Measurements from ENCODE around the gene IL17RB. TPM values are rescaled to one million over a fixed set of nuclear protein-coding genes. Genes with fewer than 3 reads are reported as not detected.

The IL17RB gene
- total RNA-seq, 1 experiment from 2014 or later: 9.8 TPM

DNA sequence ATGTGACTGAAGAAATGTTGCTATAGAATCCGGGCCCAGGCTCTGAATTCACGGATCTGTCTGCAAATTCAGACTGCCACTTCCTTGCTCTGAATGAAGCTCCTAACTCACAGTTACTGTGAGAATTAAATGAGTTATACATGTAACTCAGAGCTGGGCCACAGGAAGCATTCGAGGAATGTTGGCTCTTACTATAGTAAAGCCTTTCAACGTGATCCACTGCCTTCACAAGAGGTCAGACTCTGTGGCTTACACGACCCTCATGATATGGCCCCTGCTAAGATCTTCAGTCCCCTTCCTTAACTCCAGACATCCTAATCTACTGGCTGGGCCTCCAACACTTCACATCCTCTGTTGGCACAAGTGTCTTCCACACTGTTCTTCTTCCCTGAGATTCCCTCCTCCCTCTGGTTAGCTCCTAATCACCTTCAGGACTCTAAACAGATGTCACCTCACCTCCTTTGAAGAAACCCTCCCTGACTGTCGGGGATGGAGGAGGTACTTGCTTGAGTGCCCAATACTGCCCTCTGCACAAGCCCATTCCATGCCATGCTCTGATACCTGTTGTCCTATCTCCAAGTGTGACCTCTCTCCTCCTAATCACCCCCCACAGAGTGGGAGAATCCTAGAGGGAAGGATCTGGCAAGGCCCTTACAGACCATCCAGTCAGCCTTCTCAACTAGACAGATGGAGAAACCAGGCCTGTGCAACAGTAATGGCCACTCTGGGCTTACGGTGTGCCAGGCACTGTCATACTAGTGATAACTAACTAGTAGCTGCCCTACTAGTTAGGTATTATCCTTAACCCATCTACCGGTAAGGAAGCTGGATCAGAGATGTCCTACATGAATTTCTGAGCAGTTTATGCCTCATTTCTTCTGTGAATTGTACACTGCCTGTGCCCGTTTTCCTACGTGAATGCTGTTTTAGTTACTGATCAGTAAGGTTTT lies 34.3 kb downstream of the IL17RB start:
- no peak overlapping the region for H3T11ph ChIP-seq (ENCODE audit: low read length)
- H4K91ac ChIP-seq (ENCODE audit: insufficient read length, low read depth, low read length): no peak overlapping the region
- peak overlapping the region; percentile 90 for H3K9ac ChIP-seq (ENCODE audit: extremely low read depth, insufficient read length, low read length)
- no peak overlapping the region for H3K27ac ChIP-seq (ENCODE audit: insufficient read length, low read depth, low read length)
- DNase-seq: no peak
- H3K23ac ChIP-seq (ENCODE audit: insufficient read length, low read depth, low read length): no peak overlapping the region
- no peak overlapping the region for H2AFZ ChIP-seq (ENCODE audit: low read length)
- H3K27me3 ChIP-seq (ENCODE audit: insufficient read depth, low read length): no peaks in the 10 kb centered on the region
- H3K4me2 ChIP-seq (ENCODE audit: insufficient read depth, insufficient read length, low read length): peak overlapping the region; percentile 86
- H4K5ac ChIP-seq (ENCODE audit: insufficient read length, low read depth, low read length): no peak overlapping the region
- H3K9me3 ChIP-seq (ENCODE audit: control insufficient read depth, low read depth, low read length): no peaks in the 10 kb centered on the region
- H3K4me1 ChIP-seq (ENCODE audit: insufficient read depth, low read length): peaks cover 5% of the 10 kb centered on the region; the same call in 1 of the 2 replicates
- H2AK5ac ChIP-seq (ENCODE audit: insufficient read length, low read length): no peak overlapping the region
- H3K79me2 ChIP-seq (ENCODE audit: insufficient read depth, low read length): no peaks in the 10 kb centered on the region
- H3K23me2 ChIP-seq (ENCODE audit: insufficient read length, low read depth, low read length, poor library complexity, severe bottlenecking): peaks cover 9% of the 10 kb centered on the region
- WGBS (ENCODE audit: extremely low coverage, insufficient read length, low lambda C conversion rate): no CpG with 5 or more reads among the region's 10 CpGs
- peaks cover 11 to 12% of the 10 kb centered on the region in 2 experiments for H3K4me1 Mint-ChIP-seq
- H3K79me1 ChIP-seq (ENCODE audit: insufficient read depth, low read depth, low read length, poor library complexity, severe bottlenecking): no peaks in the 10 kb centered on the region
- no peak overlapping the region for H3K14ac ChIP-seq (ENCODE audit: insufficient read depth, low read length)
- no peak overlapping the region for H2BK120ac ChIP-seq (ENCODE audit: low read depth, low read length, poor library complexity, severe bottlenecking)
- peak overlapping the region; percentile 22 to 87 (median 82); a peak in 6 of 7 replicates for H3K27ac Mint-ChIP-seq
- no peaks in the 10 kb centered on the region for H3K27me3 Mint-ChIP-seq (ENCODE audit: low read depth)
- peak overlapping the region; percentile 96 to 99 for H3K4me3 Mint-ChIP-seq
- H2BK20ac ChIP-seq (ENCODE audit: low read depth, low read length, poor library complexity, severe bottlenecking): no peak overlapping the region
- H3K36me3 Mint-ChIP-seq (ENCODE audit: insufficient read depth in 1 of 3, low read depth in 3 of 3): peaks cover 27 to 48% (median 46%) of the 10 kb centered on the region in 3 experiments; a peak in 6 of 7 replicates
- H3K9me3 Mint-ChIP-seq: no peaks in the 10 kb centered on the region
- H2BK12ac ChIP-seq (ENCODE audit: insufficient read length, low read depth, low read length): no peak overlapping the region
- no peak overlapping the region for H3K56ac ChIP-seq (ENCODE audit: insufficient read length, low read depth, low read length)
- H3K18ac ChIP-seq (ENCODE audit: insufficient read length, low read depth, low read length): no peak overlapping the region
- no peak overlapping the region for H3K4ac ChIP-seq (ENCODE audit: low read depth, low read length)
- no peaks in the 10 kb centered on the region for H4K20me1 ChIP-seq (ENCODE audit: control insufficient read depth, insufficient read depth, insufficient read length)
- no peak overlapping the region for H4K8ac ChIP-seq (replicated peaks; ENCODE audit: insufficient read length, low read depth, low read length)
- no peak overlapping the region for H2BK15ac ChIP-seq (ENCODE audit: low read depth, low read length)
- TF ChIP-seq, protein P1, sequence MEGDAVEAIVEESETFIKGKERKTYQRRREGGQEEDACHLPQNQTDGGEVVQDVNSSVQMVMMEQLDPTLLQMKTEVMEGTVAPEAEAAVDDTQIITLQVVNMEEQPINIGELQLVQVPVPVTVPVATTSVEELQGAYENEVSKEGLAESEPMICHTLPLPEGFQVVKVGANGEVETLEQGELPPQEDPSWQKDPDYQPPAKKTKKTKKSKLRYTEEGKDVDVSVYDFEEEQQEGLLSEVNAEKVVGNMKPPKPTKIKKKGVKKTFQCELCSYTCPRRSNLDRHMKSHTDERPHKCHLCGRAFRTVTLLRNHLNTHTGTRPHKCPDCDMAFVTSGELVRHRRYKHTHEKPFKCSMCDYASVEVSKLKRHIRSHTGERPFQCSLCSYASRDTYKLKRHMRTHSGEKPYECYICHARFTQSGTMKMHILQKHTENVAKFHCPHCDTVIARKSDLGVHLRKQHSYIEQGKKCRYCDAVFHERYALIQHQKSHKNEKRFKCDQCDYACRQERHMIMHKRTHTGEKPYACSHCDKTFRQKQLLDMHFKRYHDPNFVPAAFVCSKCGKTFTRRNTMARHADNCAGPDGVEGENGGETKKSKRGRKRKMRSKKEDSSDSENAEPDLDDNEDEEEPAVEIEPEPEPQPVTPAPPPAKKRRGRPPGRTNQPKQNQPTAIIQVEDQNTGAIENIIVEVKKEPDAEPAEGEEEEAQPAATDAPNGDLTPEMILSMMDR (conservative IDR thresholded peaks at IDR 0.05): no peak
- no peak overlapping the region for H2BK5ac ChIP-seq (ENCODE audit: insufficient read length, low read length)

Measured in H9 (cell line).